K562 (cell line): Measurements from ENCODE around the gene AFG1L. TPM values are rescaled to one million over a fixed set of nuclear protein-coding genes. Genes with fewer than 3 reads are reported as not detected.

ENCODE experiments used
- CCAR2 ChIP-seq: fragments of 200-400 bp; formaldehyde crosslinking; IDR thresholded peaks from 2 replicates; pipeline ENCODE4 v1.6.1; 2017; ENCODE audit warnings: mild to moderate bottlenecking, low read depth, low read length
- CHAMP1 ChIP-seq: fragments of 450-650 bp; IDR thresholded peaks from 2 replicates; pipeline ENCODE4 v1.6.1; 2016; ENCODE audit warnings: mild to moderate bottlenecking
- CREM ChIP-seq: IDR thresholded peaks from 2 replicates; pipeline ENCODE4 v1.6.1; 2014; ENCODE audit warnings: antibody characterized with exemption, low read depth
- EHMT2 ChIP-seq: fragments of 450-650 bp; IDR thresholded peaks from 2 replicates; pipeline ENCODE4 v1.6.1; 2018; ENCODE audit warnings: antibody characterized with exemption
- EP400 ChIP-seq: fragments of 450-650 bp; IDR thresholded peaks from 2 replicates; pipeline ENCODE4 v1.6.1; 2017; ENCODE audit warnings: antibody characterized with exemption, mild to moderate bottlenecking, moderate library complexity
- FOSL1 ChIP-seq: fragments of 200-800 bp; sonication (Bioruptor generic); conservative IDR thresholded peaks from 2 replicates; pipeline ENCODE4 v1.6.1; 2016; ENCODE audit warnings: missing genetic modification characterization, missing compliant biosample characterization
- FOXP1 ChIP-seq: sonication (generic); formaldehyde crosslinking; IDR thresholded peaks from 2 replicates; pipeline ENCODE4 v1.8.0; 2022; ENCODE audit warnings: mild to moderate bottlenecking, missing genetic modification reagents
- IRF2 ChIP-seq: sonication (generic); formaldehyde crosslinking; IDR thresholded peaks from 2 replicates; pipeline ENCODE4 v1.8.1; 2022; ENCODE audit warnings: mild to moderate bottlenecking, missing genetic modification reagents
- MCM2 ChIP-seq: fragments of 450-650 bp; IDR thresholded peaks from 2 replicates; pipeline ENCODE4 v1.6.1; 2017; ENCODE audit warnings: low read depth, mild to moderate bottlenecking
- MTA2 ChIP-seq: fragments of 450-650 bp; IDR thresholded peaks from 2 replicates; pipeline ENCODE4 v1.6.1; 2016; ENCODE audit warnings: low read depth
- NCOA4 ChIP-seq: fragments of 450-650 bp; IDR thresholded peaks from 2 replicates; pipeline ENCODE4 v1.6.1; 2018; ENCODE audit warnings: mild to moderate bottlenecking; ENCODE audit not compliant: partially characterized antibody
- NR2C1 ChIP-seq, 2 experiments: fragments of 450-650 bp; IDR thresholded peaks; 2 replicates each; pipeline ENCODE4 v1.6.1; 2017; ENCODE audit warnings: mild to moderate bottlenecking in 2 of 2, antibody characterized with exemption in 1 of 2, inconsistent platforms in 1 of 2, missing compliant biosample characterization in 1 of 2, missing genetic modification characterization in 1 of 2
- NR2C2 ChIP-seq, 2 experiments: fragments of 200-800 bp in 1 of 2; sonication (Bioruptor generic) in 1 of 2; sonication (generic) in 1 of 2; formaldehyde crosslinking in 1 of 2; IDR thresholded peaks; 2 replicates each; pipeline versions ENCODE4 v1.6.1 to v1.8.0; 2016 to 2022; ENCODE audit warnings: mild to moderate bottlenecking in 1 of 2, missing compliant biosample characterization in 1 of 2, missing genetic modification characterization in 1 of 2, missing genetic modification reagents in 1 of 2
- NRF1 ChIP-seq, 2 experiments: fragments of 450-650 bp; IDR thresholded peaks in 1 of 2; conservative IDR thresholded peaks in 1 of 2; 2 replicates each; pipeline ENCODE4 v1.6.1; 2014; ENCODE audit warnings: mild to moderate bottlenecking in 2 of 2
- POLR3A ChIP-seq: IDR thresholded peaks from 2 replicates; pipeline ENCODE4 v1.6.1; 2011; ENCODE audit warnings: borderline replicate concordance, mild to moderate bottlenecking, moderate library complexity; ENCODE audit not compliant: insufficient read length, insufficient read depth; ENCODE audit errors: extremely low read depth
- RBFOX2 ChIP-seq: fragments of 200-400 bp; formaldehyde crosslinking; IDR thresholded peaks from 2 replicates; pipeline ENCODE4 v1.6.1; 2017; ENCODE audit warnings: low read depth, mild to moderate bottlenecking, low read length, moderate library complexity
- SOX6 ChIP-seq: fragments of 450-650 bp; IDR thresholded peaks from 2 replicates; pipeline ENCODE4 v1.6.1; 2014; ENCODE audit warnings: mild to moderate bottlenecking
- SRSF9 ChIP-seq: fragments of 200-400 bp; formaldehyde crosslinking; IDR thresholded peaks from 2 replicates; pipeline ENCODE4 v1.6.1; 2017; ENCODE audit warnings: low read depth, low read length, borderline replicate concordance
- TBP ChIP-seq: optimal IDR thresholded peaks from 2 replicates; pipeline ENCODE3; 2011; ENCODE audit warnings: low read depth, low read length, improper control_type of control experiment
- YY1 ChIP-seq, 3 experiments: IDR thresholded peaks; 2 replicates each; pipeline ENCODE4 v1.6.1; 2011; ENCODE audit warnings: low read length in 2 of 3, mild to moderate bottlenecking in 2 of 3, moderate library complexity in 2 of 3, borderline replicate concordance in 1 of 3, control low read depth in 1 of 3, low read depth in 1 of 3; ENCODE audit not compliant: insufficient read depth in 3 of 3, insufficient replicate concordance in 2 of 3, control insufficient read depth in 1 of 3, insufficient read length in 1 of 3; ENCODE audit errors: extremely low read depth in 1 of 3
- ZKSCAN3 ChIP-seq: fragments of 250-450 bp; sonication (Bioruptor Pico); IDR thresholded peaks from 2 replicates; pipeline ENCODE4 v1.4.0; 2020
- ZNF76 ChIP-seq: fragments of 250-450 bp; sonication (Bioruptor Pico); IDR thresholded peaks from 2 replicates; pipeline ENCODE4 v1.4.0; 2020; ENCODE audit warnings: mild to moderate bottlenecking, moderate library complexity, borderline replicate concordance
- ZNF778 ChIP-seq: fragments of 450-650 bp; formaldehyde crosslinking; IDR thresholded peaks from 2 replicates; pipeline ENCODE4 v1.4.0; 2020; ENCODE audit warnings: mild to moderate bottlenecking, moderate library complexity
- polyA plus RNA-seq, 8 experiments: library from polyadenylated mRNA; depleted of rRNA in 4 of 8; stranded (reverse) in 5 of 8; unstranded in 3 of 8; fragments of >200 nt; fragmentation: Nextera tagmentation in 2 of 8; fragmentation: Illumina TruSeq in 1 of 8; extraction: Ambion mirVana in 2 of 8; extraction: Trizol in 1 of 8; gene quantifications; 2 replicates each; pipeline versions ENCODE4 v1.2.1 to v1.2.3, GENCODE V29; 2011 to 2014; ENCODE audit warnings: inconsistent platforms in 1 of 8, missing spikeins in 1 of 8
- total RNA-seq, 7 experiments: library from RNA; depleted of rRNA in 6 of 7; stranded (reverse); fragments of >200 nt in 6 of 7; fragmentation: Illumina TruSeq in 2 of 7; extraction: Trizol in 2 of 7; gene quantifications; 2 replicates each; pipeline versions ENCODE4 v1.2.1 to v1.2.3, GENCODE V29; 2011 to 2021; ENCODE audit warnings: low replicate concordance in 1 of 7
- TF ChIP-seq, protein P1 (sequence below): fragments of 250-450 bp; sonication (Bioruptor Pico); IDR thresholded peaks from 2 replicates; pipeline ENCODE4 v1.4.0; 2020; ENCODE audit warnings: mild to moderate bottlenecking
- TF ChIP-seq, protein P2 (sequence below): fragments of 250-450 bp; sonication (Bioruptor Pico); IDR thresholded peaks from 2 replicates; pipeline ENCODE4 v1.5.0; 2021

Gene AFG1L
- total and polyA plus RNA-seq, 9 of the 15 experiments (the other 6 are each of a cell fraction or from before 2014, with no cell fraction given), result 2.2 to 15.5 (median 5.8) TPM

DNA sequence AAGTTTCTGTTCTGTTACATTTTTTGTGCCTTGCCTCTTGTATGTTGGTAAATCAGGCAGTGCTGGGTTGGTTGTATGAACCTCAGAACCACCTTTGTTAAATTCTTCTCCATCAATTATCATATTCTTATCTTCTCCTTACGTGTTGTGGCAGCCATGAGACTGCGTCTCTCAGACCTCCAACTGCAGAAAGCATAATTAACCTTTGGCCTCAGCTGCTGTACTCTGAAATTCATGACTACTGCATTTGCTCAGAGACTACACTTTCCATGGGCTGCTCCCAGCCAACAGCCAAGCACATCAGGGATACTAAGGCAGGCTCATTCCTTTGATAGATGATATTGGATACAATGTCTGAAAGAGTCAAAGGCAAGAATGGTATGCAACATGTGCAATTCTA lies 18.9 kb upstream of the AFG1L start (continued):
- TF ChIP-seq, protein P1, sequence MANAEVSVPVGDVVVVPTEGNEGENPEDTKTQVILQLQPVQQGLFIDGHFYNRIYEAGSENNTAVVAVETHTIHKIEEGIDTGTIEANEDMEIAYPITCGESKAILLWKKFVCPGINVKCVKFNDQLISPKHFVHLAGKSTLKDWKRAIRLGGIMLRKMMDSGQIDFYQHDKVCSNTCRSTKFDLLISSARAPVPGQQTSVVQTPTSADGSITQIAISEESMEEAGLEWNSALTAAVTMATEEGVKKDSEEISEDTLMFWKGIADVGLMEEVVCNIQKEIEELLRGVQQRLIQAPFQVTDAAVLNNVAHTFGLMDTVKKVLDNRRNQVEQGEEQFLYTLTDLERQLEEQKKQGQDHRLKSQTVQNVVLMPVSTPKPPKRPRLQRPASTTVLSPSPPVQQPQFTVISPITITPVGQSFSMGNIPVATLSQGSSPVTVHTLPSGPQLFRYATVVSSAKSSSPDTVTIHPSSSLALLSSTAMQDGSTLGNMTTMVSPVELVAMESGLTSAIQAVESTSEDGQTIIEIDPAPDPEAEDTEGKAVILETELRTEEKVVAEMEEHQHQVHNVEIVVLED (CRISPR knock-in tag), result no peak
- TF ChIP-seq ZNF76 (CRISPR knock-in tag), result no peak
- TF ChIP-seq SOX6, result no peak
- no peak for TF ChIP-seq FOSL1 (tag)
- 0 out of 2 replicates have a peak, but pooled peaks have one; percentile 19 for TF ChIP-seq CREM
- no peak for TF ChIP-seq EHMT2
- no peak for TF ChIP-seq FOXP1 (CRISPR knock-in tag)
- no peak for TF ChIP-seq IRF2 (CRISPR knock-in tag)
- no peak for TF ChIP-seq EP400
- TF ChIP-seq RBFOX2, result no peak
- TF ChIP-seq NR2C2 (CRISPR knock-in tag; IDR thresholded peaks at IDR 0.05), result no peak
- TF ChIP-seq NR2C2 (tag; IDR thresholded peaks at IDR 0.05), result peak; percentile 40; the same call in 1 of the 2 replicates
- TF ChIP-seq YY1 (IDR thresholded peaks at IDR 0.05; ENCODE audit: borderline replicate concordance in 1 of 3, control insufficient read depth in 1 of 3, extremely low read depth in 1 of 3, insufficient read depth in 3 of 3, insufficient read length in 1 of 3, insufficient replicate concordance in 2 of 3, low read depth in 1 of 3, low read length in 2 of 3), result peak in 1 of 3 experiments; percentile 31
- TF ChIP-seq NRF1 (conservative IDR thresholded peaks at IDR 0.05 in 1 of 2, IDR thresholded peaks at IDR 0.05 in 1 of 2), result 0 out of 4 replicates have a peak, but pooled peaks of 1 of the 2 experiments have one; percentile 8
- TF ChIP-seq, protein P2, sequence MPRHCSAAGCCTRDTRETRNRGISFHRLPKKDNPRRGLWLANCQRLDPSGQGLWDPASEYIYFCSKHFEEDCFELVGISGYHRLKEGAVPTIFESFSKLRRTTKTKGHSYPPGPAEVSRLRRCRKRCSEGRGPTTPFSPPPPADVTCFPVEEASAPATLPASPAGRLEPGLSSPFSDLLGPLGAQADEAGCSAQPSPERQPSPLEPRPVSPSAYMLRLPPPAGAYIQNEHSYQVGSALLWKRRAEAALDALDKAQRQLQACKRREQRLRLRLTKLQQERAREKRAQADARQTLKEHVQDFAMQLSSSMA (CRISPR knock-in tag), result no peak
- TF ChIP-seq ZNF778, result no peak
- no peak for TF ChIP-seq CCAR2
- TF ChIP-seq CHAMP1, result no peak
- no peak for TF ChIP-seq TBP
- TF ChIP-seq MCM2, result no peak
- TF ChIP-seq SRSF9, result no peak
- TF ChIP-seq MTA2, result no peak
- no peak for TF ChIP-seq ZKSCAN3
- TF ChIP-seq NR2C1 (IDR thresholded peaks at IDR 0.05), result peak; percentile 43; the same call in 1 of the 2 replicates
- 0 out of 2 replicates have a peak, but pooled peaks have one; percentile 34 for TF ChIP-seq NR2C1 (tag; IDR thresholded peaks at IDR 0.05)
- no peak for TF ChIP-seq POLR3A
- TF ChIP-seq NCOA4, result no peak
